Endometrium (tissue), 2 donors: ENCODE data around the gene TET1.
"Not testable (repeated sequence)": the region's sequence is repeated elsewhere in the genome, so short reads cannot be mapped to it uniquely, and the experiment has no call there.

Experiments used
- FAIRE-seq: peaks from 2 replicates; lab custom pipeline; 2012; peaks lifted over from hg19 to GRCh38; lab: Jason Lieb, UNC
- donor health status: control.
- donor health status: control.

Gene TET1

GRCh38 chr10:68564712-68565111 lies 4.6 kb downstream of the TET1 start:
- no peak for FAIRE-seq

GRCh38 chr10:68565658-68566057 lies 5.5 kb downstream of the TET1 start:
- FAIRE-seq = no peak

- FAIRE-seq = peak; percentile 43
Measured at GRCh38 chr10:68566351-68566750, 6.2 kb downstream of the TET1 start.

- no peak for FAIRE-seq
Measured at GRCh38 chr10:68566955-68567354, 6.8 kb downstream of the TET1 start.

GRCh38 chr10:68572151-68572550 lies 12.0 kb downstream of the TET1 start:
- FAIRE-seq = no peak

GRCh38 chr10:68574051-68574450 lies 13.9 kb downstream of the TET1 start:
- FAIRE-seq = no peak

GRCh38 chr10:68576118-68576517 lies 16.0 kb downstream of the TET1 start:
- FAIRE-seq = no peak

- no peak for FAIRE-seq
Measured at GRCh38 chr10:68578974-68579373, 18.8 kb downstream of the TET1 start.

GRCh38 chr10:68584187-68584586 lies 24.1 kb downstream of the TET1 start:
- not testable (repeated sequence) for FAIRE-seq

GRCh38 chr10:68586606-68587305 lies 26.6 kb downstream of the TET1 start:
- no peak for FAIRE-seq

- no peak for FAIRE-seq
Measured at GRCh38 chr10:68594405-68594804, 34.3 kb downstream of the TET1 start.

- no peak for FAIRE-seq
Measured at GRCh38 chr10:68595513-68595912, 35.4 kb downstream of the TET1 start.

- FAIRE-seq = no peak
Measured at GRCh38 chr10:68597407-68597806, 37.3 kb downstream of the TET1 start.

- FAIRE-seq = no peak
Measured at GRCh38 chr10:68598978-68599770, 39.0 kb downstream of the TET1 start.

- FAIRE-seq = no peak
Measured at GRCh38 chr10:68599771-68600040, 39.6 kb downstream of the TET1 start.

GRCh38 chr10:68600041-68600778 lies 40.1 kb downstream of the TET1 start:
- no peak for FAIRE-seq

GRCh38 chr10:68601501-68602265 lies 41.5 kb downstream of the TET1 start:
- no peak for FAIRE-seq

- no peak for FAIRE-seq
Measured at GRCh38 chr10:68602434-68602833, 42.3 kb downstream of the TET1 start.

- no peak for FAIRE-seq
Measured at GRCh38 chr10:68603766-68604165, 43.6 kb downstream of the TET1 start.

- FAIRE-seq = no peak
Measured at GRCh38 chr10:68604441-68604840, 44.3 kb downstream of the TET1 start.

GRCh38 chr10:68606918-68607317 lies 46.8 kb downstream of the TET1 start:
- FAIRE-seq = peak; percentile 43

- not testable (repeated sequence) for FAIRE-seq
Measured at GRCh38 chr10:68610023-68610422, 49.9 kb downstream of the TET1 start.
